Smooth muscle cell (in vitro differentiated cells): ENCODE measurements around the gene OBP2A. TPM values are rescaled to one million over a fixed set of nuclear protein-coding genes. Genes with fewer than 3 reads are reported as not detected.
A peak's percentile ranks its signal among the peaks of the same experiment; 100 is the strongest.
"Not testable (repeated sequence)": the region's sequence is repeated elsewhere in the genome, so short reads cannot be mapped to it uniquely, and the experiment has no call there.

Experiments used
- DNase-seq: peaks from one replicate; lab custom pipeline; 2025; ENCODE audit not compliant: unreplicated experiment; lab: John Stamatoyannopoulos, UW
- H2AFZ ChIP-seq: fragments of 200-600 bp; sonication (generic); 2 replicates; pipeline ENCODE4 v1.6.0; 2016; ENCODE audit warnings: antibody characterized with exemption, low read depth, mild to moderate bottlenecking
- H3F3A ChIP-seq: fragments of 200-600 bp; sonication (generic); 2 replicates; pipeline ENCODE4 v1.6.0; 2017; ENCODE audit warnings: antibody characterized with exemption, low read depth
- H3K27ac ChIP-seq: fragments of 200-600 bp; sonication (generic); 2 replicates; pipeline ENCODE4 v1.5.1; 2016; ENCODE audit warnings: low read depth, mild to moderate bottlenecking
- H3K27me3 ChIP-seq: fragments of 200-600 bp; sonication (generic); 2 replicates; pipeline ENCODE4 v1.6.1; 2016; ENCODE audit warnings: low read depth, mild to moderate bottlenecking
- H3K36me3 ChIP-seq: fragments of 200-600 bp; sonication (generic); 2 replicates; pipeline ENCODE4 v1.5.1; 2016; ENCODE audit warnings: low read depth
- H3K4me1 ChIP-seq: fragments of 200-600 bp; sonication (generic); 2 replicates; pipeline ENCODE4 v1.5.1; 2016; ENCODE audit warnings: low read depth
- H3K4me2 ChIP-seq: fragments of 200-600 bp; sonication (generic); 2 replicates; pipeline ENCODE4 v1.6.0; 2016; ENCODE audit warnings: mild to moderate bottlenecking
- H3K4me3 ChIP-seq: fragments of 200-600 bp; sonication (generic); 2 replicates; pipeline ENCODE4 v1.5.1; 2016; ENCODE audit warnings: mild to moderate bottlenecking
- H3K79me2 ChIP-seq: fragments of 200-600 bp; sonication (generic); 2 replicates; pipeline ENCODE4 v1.6.0; 2016; ENCODE audit warnings: low read depth, mild to moderate bottlenecking
- H3K9ac ChIP-seq: fragments of 200-600 bp; sonication (generic); 2 replicates; pipeline ENCODE4 v1.6.0; 2016; ENCODE audit warnings: low read depth
- H3K9me3 ChIP-seq: fragments of 200-600 bp; sonication (generic); replicated peaks from 2 replicates; pipeline ENCODE4 v1.5.1; 2016; ENCODE audit warnings: low read depth
- H4K20me1 ChIP-seq: fragments of 200-600 bp; sonication (generic); 2 replicates; pipeline ENCODE4 v1.6.0; 2016; ENCODE audit warnings: low read depth
- WGBS: methylation state at CpG from one replicate; pipeline ENCODE4 v1.1.7; 2016; ENCODE audit warnings: low lambda C conversion rate; 5-methylcytosine and 5-hydroxymethylcytosine counted together
- polyA plus RNA-seq: library from polyadenylated mRNA; unstranded; fragments of >200 nt; fragmentation: Nextera tagmentation; extraction: Ambion mirVana; gene quantifications from 2 replicates; pipeline ENCODE4 v1.2.1, GENCODE V29; 2016
- total RNA-seq: library from RNA; depleted of rRNA; stranded (reverse); fragments of >200 nt; gene quantifications from 2 replicates; pipeline ENCODE4 v1.2.3, GENCODE V29; 2014
- TF ChIP-seq, protein P1 (sequence below): fragments of 200-600 bp; sonication (generic); IDR thresholded peaks from 2 replicates; pipeline ENCODE4 v1.5.1; 2017; ENCODE audit warnings: borderline replicate concordance, mild to moderate bottlenecking, antibody characterized with exemption; ENCODE audit not compliant: insufficient read depth, poor library complexity, severe bottlenecking

The OBP2A gene
- total and polyA plus RNA-seq, 2 experiments from 2014 or later, result 0.61 TPM; not detected in 1

DNA sequence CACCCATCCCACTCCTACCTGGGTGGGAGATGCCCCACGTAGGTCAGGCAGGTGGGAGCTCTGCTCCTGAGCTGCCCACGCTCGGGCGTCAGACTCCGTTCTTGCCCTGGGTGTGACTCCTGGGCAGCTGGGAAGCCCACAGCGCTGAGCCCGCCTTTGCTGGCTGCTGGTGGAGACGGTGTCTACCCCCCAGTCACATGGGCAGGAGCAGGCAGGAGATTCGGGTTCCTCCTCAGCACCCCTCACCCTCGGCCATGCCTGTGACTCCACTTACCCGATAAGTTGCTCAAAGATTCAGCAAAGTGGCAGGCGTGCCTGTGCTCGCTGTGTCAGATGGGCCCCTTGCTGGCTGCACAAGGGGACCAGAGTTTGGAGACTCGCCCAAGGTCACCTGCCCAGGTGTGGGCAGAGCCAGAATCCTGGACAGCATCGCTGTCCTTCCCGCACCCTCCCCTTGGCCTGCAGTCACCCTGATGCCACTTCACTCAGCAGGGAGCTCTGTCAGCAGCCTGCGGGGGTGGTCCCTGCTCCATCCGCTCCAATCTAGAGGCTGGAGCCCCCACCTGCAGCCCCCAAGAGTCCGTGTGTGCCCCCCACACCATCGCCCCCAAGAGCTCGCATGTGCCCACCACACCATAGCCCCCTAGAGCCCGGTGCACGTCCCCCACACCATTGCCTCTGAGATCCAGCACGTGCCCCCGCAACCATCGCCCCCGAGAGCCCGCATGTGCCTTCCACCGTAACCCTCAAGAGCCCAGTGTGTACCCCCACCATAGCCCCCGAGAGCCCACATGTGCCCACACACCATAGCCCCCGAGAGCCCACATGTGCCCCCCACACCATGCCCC, 20.5 kb upstream of the OBP2A start:
- Histone ChIP-seq H3K9ac (no peak overlapping the region), H3K4me3 (no peak overlapping the region), H3K9me3 (no peaks in the 10 kb centered on the region), H3K36me3 (no peaks in the 10 kb centered on the region), H2AFZ (no peak overlapping the region), H3K4me1 (no peaks in the 10 kb centered on the region), H4K20me1 (no peaks in the 10 kb centered on the region), H3K4me2 (no peak overlapping the region), H3K27ac (no peak overlapping the region), H3F3A (peaks cover 7% of the 10 kb centered on the region), H3K27me3 (no peaks in the 10 kb centered on the region), H3K79me2 (no peaks in the 10 kb centered on the region)
- DNase-seq, result no peak
- TF ChIP-seq, protein P1, sequence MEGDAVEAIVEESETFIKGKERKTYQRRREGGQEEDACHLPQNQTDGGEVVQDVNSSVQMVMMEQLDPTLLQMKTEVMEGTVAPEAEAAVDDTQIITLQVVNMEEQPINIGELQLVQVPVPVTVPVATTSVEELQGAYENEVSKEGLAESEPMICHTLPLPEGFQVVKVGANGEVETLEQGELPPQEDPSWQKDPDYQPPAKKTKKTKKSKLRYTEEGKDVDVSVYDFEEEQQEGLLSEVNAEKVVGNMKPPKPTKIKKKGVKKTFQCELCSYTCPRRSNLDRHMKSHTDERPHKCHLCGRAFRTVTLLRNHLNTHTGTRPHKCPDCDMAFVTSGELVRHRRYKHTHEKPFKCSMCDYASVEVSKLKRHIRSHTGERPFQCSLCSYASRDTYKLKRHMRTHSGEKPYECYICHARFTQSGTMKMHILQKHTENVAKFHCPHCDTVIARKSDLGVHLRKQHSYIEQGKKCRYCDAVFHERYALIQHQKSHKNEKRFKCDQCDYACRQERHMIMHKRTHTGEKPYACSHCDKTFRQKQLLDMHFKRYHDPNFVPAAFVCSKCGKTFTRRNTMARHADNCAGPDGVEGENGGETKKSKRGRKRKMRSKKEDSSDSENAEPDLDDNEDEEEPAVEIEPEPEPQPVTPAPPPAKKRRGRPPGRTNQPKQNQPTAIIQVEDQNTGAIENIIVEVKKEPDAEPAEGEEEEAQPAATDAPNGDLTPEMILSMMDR, result no peak
- 94% methylated on average over 25 of the region's 31 CpGs for WGBS

DNA sequence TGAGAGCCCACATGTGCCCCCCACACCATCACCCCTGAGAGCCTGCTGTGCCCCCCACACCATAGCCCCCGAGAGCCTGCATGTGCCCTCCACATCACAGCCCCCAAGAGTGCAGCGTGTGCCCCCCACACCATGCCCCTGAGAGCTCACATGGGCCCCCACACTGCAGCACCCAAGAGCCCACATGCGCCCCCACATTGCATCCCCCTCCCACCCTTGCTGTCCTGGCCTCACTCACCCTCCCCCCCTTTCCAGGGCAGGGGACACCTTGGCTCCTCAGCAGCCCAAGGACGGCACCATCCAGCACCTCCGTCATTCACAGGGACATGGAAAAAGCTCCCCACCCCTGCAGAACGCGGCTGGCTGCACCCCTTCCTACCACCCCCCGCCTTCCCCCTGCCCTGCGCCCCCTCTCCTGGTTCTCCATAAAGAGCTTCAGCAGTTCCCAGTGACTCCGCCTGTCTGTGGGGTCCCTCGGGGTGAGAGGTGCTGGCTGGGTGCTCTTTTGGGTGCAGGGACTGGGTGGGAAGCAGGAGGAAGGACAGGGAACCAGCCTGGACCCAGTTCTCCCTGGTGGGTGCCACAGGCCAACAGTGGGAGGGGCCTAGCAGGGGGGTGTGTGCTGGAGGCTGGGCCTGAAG, 19.7 kb upstream of the OBP2A start:
- no peak for DNase-seq
- Histone ChIP-seq H3K36me3 (no peaks in the 10 kb centered on the region), H4K20me1 (no peaks in the 10 kb centered on the region), H3K4me2 (no peak overlapping the region), H3K79me2 (no peaks in the 10 kb centered on the region), H3K27ac (no peak overlapping the region), H3K27me3 (no peaks in the 10 kb centered on the region), H2AFZ (no peak overlapping the region), H3K4me1 (no peaks in the 10 kb centered on the region), H3K9ac (no peak overlapping the region), H3F3A (peaks cover 7% of the 10 kb centered on the region), H3K9me3 (no peaks in the 10 kb centered on the region), H3K4me3 (no peak overlapping the region)
- WGBS, result 94% methylated on average over 11 of the region's 11 CpGs
- TF ChIP-seq, protein P1, result no peak

DNA sequence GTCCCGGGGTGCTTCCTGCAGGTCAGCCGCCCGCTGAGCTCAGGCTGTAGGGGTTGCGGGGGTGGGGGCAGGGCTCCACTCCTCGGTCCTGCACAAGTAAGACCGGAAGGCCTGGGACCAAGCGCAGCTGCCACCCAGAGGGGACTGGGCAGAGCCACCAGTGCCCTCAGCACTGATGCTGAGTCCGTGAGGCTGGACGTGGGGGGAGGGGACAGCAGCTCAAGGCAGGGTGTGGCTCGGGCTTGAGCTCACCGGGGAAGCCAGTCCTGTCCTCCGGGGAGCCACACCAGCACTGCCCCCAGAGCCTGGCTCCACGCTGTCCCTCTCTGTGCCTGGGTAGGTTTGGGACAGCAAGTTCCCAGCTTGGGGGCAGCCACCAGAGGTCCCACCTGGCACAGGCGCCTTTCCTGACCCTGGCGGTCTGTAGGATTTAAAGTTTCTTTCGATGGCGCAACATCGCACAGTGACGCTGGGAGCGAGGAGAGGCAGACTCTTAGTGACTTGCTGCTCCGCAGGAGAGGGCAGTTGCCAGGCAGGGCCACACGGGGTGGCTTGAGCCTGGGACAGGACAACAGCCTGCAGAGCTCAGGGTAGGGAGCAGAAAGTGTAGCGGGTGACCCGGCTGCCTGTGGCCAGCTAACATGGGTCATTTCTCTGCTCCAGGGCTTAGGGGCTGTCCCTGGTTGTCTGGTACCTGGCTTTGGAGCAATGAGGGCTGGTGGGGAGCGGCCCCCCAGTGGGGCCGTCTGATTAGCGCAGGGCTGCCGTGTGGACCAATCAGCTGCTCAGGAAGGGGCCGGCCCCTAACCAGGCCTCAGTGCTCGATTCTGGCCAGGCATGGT, 19.0 kb upstream of the OBP2A start:
- 77% methylated on average over 27 of the region's 30 CpGs for WGBS
- no peak overlapping the region for H3K9ac ChIP-seq
- H3K4me3 ChIP-seq, result no peak overlapping the region
- no peaks in the 10 kb centered on the region for H3K36me3 ChIP-seq
- no peaks in the 10 kb centered on the region for H3K4me1 ChIP-seq
- H3F3A ChIP-seq, result peaks cover 7% of the 10 kb centered on the region
- H3K27ac ChIP-seq, result no peak overlapping the region
- TF ChIP-seq, protein P1, result no peak
- no peak overlapping the region for H2AFZ ChIP-seq
- no peak overlapping the region for H3K4me2 ChIP-seq
- no peaks in the 10 kb centered on the region for H3K27me3 ChIP-seq
- H3K9me3 ChIP-seq, result no peaks in the 10 kb centered on the region
- H4K20me1 ChIP-seq, result no peaks in the 10 kb centered on the region
- H3K79me2 ChIP-seq, result no peaks in the 10 kb centered on the region
- DNase-seq, result no peak

DNA sequence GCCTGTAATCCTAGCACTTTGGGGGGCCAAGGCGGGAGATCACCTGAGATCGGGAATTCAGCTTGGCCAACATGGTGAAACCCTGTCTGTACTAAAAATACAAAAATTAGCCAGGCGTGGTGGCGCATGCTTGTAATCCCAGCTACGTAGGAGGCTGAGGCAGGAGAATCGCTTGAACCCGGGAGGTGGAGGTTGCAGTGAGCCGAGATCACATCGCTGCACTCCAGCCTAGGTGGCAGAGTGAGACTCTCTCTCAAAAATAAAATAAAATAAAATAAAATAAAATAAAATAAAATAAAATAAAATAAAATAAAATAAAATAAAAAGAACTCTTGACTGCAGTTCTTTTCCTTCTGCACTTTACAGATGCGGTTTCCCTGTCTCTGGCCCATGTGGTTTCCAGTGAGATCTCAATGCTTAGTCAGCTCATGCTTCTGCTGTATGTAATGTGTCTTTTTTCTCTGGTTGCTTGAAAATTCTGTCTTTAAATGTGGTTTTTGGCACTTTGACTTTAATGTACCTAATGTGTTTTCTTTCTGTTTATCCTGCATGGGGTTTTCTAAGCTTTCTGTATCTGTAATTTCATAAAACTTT, 17.0 kb upstream of the OBP2A start:
- not testable (repeated sequence) for H3K9me3 ChIP-seq, H3K9ac ChIP-seq, H3K4me2 ChIP-seq, H3K27me3 ChIP-seq, H2AFZ ChIP-seq, H3K36me3 ChIP-seq, H4K20me1 ChIP-seq, H3K4me1 ChIP-seq, H3K79me2 ChIP-seq, H3K4me3 ChIP-seq, H3F3A ChIP-seq, DNase-seq
- H3K27ac ChIP-seq, result peak overlapping the region; percentile 68
- 76% methylated on average over 10 of the region's 10 CpGs for WGBS
